Measurements from ENCODE around the gene GPR156. TPM values are rescaled to one million over a fixed set of nuclear protein-coding genes. Genes with fewer than 3 reads are reported as not detected.
"Not testable (repeated sequence)": the region's sequence is repeated elsewhere in the genome, so short reads cannot be mapped to it uniquely, and the experiment has no call there.

The GPR156 gene
- total RNA-seq, 6 donors from 2014 or later, result 0.20 to 1.0 (median 0.24) TPM; not detected in 1

GRCh38 chr3:120324190-120324589 is 39.2 kb upstream of the GPR156 start:
- ATAC-seq (ENCODE audit: low FRiP score in 2 of 2), result peak in 1 of 2 donors; percentile 57
- Histone ChIP-seq H3K27ac (no peak overlapping the region), H3K9me3 (peaks cover 0 to 4% (median 0%) of the 10 kb centered on the region in 4 donors), H3K4me1 (no peaks in the 10 kb centered on the region), H3K4me3 (no peak overlapping the region), H3K27me3 (no peaks in the 10 kb centered on the region), H3K36me3 (peaks cover 0 to 31% (median 10%) of the 10 kb centered on the region in 4 donors)
- TF ChIP-seq POLR2A (IDR thresholded peaks at IDR 0.05) (no peak), CTCF (IDR thresholded peaks at IDR 0.05) (no peak), EP300 (IDR thresholded peaks at IDR 0.05) (no peak), POLR2AphosphoS5 (IDR thresholded peaks at IDR 0.05) (no peak)
- no peak for DNase-seq
- WGBS, 2 donors, result 77 to 79% methylated on average over 1 of the region's 1 CpG

DNA sequence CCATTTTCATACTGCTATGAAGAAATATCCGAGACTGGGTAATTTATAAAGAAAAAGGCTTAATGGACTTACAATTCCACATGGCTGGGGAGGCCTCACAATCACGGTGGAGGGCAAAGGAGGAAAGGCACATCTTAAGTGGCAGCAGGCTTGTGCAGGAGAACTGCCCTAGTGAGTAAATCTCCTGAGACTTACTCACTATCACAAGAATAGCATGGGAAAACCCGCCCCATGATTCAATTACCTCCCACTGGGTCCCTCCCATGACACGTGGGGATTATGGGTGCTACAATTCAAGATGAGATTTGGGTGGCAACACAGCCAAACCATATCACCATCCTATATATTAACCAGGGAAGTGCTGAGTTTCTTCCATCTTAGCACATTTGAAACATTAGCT is 38.7 kb upstream of the GPR156 start:
- ATAC-seq (ENCODE audit: low FRiP score in 2 of 2); H3K9me3 ChIP-seq; H3K4me3 ChIP-seq; DNase-seq; H3K27me3 ChIP-seq; H3K27ac ChIP-seq; H3K4me1 ChIP-seq: not testable (repeated sequence)
- H3K36me3 ChIP-seq, result peaks cover 0 to 27% (median 10%) of the 10 kb centered on the region in 4 donors
- 85 to 88% methylated on average over 4 of the region's 4 CpGs for WGBS, 2 donors

DNA sequence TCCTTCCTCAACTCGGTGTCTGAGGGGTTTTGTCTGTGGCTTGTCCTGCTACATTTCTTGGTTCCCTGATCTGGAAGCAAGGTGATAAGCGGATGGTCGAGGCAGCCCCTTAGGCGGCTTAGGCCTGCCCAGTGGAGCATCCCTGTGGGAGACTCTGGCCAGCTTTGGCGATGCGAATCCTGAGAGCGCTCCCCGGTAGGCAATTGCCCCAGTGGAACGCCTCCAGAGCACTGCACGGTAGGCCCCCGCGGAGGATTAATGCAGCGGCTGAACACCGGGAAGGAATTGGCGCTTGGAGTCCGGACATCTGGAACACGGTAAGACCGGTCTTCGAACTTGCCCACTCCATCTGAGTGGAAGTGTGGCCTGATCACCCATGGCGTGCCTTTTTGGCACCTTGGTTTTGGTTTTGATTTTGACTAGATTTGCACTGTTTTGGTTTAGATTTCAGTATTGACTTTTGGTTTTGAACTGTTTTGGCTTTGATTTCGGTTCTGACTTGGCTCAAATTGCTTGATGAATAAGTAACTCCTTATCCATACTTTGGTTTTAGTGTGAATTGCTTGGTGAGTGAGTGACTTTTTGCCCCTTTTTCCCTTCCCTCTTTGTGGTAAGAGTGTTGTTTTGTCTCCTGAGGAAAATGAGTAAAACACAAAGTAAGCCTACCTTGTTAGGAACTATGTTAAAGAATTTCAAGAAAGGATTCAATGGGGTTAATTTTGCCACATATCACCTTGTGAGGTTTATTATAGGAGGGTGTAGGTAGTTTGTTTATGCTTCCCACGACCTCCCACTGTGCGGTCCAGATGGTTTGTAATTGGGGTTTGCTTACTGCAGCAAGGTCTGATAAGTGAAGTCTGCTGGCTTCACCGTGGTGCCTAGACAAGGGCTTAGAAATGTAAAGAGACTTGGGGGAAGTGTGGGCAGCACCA is 27.1 kb upstream of the GPR156 start:
- Histone ChIP-seq H3K27ac (no peak overlapping the region), H3K9me3 (peaks cover 0 to 11% (median 4%) of the 10 kb centered on the region in 4 donors), H3K4me3 (no peak overlapping the region), H3K36me3 (no peaks in the 10 kb centered on the region), H3K4me1 (no peaks in the 10 kb centered on the region), H3K27me3 (no peaks in the 10 kb centered on the region)
- ATAC-seq (ENCODE audit: low FRiP score in 2 of 2), result no peak
- DNase-seq, result no peak
- TF ChIP-seq POLR2A (IDR thresholded peaks at IDR 0.05) (no peak), EP300 (IDR thresholded peaks at IDR 0.05) (no peak), CTCF (IDR thresholded peaks at IDR 0.05) (no peak), POLR2AphosphoS5 (IDR thresholded peaks at IDR 0.05) (no peak)
- WGBS, 2 donors, result 92 to 94% methylated on average over 19 to 24 of the region's 24 CpGs

GRCh38 chr3:120306519-120307455 is 21.8 kb upstream of the GPR156 start:
- ATAC-seq (ENCODE audit: low FRiP score in 2 of 2) (peak in 1 of 2 donors; percentile 26), DNase-seq (peak in 1 of 2 donors; percentile 76)
- no peak for TF ChIP-seq EP300 (IDR thresholded peaks at IDR 0.05)
- TF ChIP-seq POLR2AphosphoS5 (IDR thresholded peaks at IDR 0.05), result no peak
- TF ChIP-seq POLR2A (IDR thresholded peaks at IDR 0.05), result no peak
- no peak for TF ChIP-seq CTCF (IDR thresholded peaks at IDR 0.05)
- WGBS, 2 donors, result 78 to 85% methylated on average over 34 to 43 of the region's 72 CpGs
- no peak overlapping the region for H3K4me3 ChIP-seq
- no peaks in the 10 kb centered on the region for H3K27me3 ChIP-seq
- no peak overlapping the region for H3K27ac ChIP-seq
- no peaks in the 10 kb centered on the region for H3K9me3 ChIP-seq
- H3K36me3 ChIP-seq, result no peaks in the 10 kb centered on the region
- no peaks in the 10 kb centered on the region for H3K4me1 ChIP-seq

DNA sequence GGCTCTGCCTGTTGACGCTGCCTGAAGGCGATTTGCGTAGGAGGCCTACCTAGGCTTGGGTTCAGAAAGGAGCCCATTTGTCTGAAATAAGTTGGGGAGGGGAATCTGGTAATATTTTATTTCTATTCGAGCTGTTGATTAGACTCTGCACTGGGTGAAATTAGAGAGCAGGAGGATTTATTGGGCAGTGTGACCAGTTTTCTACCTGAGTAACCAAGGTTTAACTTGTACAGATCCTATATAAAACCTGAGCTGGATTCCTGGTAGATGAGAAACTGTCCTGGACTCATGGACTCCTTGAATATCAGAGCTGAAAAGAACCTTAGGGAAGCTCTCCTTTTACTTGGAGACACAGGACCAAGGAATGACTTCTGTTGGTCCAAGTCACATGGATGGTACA is 19.6 kb upstream of the GPR156 start:
- TF ChIP-seq CTCF (IDR thresholded peaks at IDR 0.05) (no peak), POLR2AphosphoS5 (IDR thresholded peaks at IDR 0.05) (no peak), EP300 (IDR thresholded peaks at IDR 0.05) (no peak), POLR2A (IDR thresholded peaks at IDR 0.05) (no peak)
- H3K27ac ChIP-seq, result no peak overlapping the region
- no peaks in the 10 kb centered on the region for H3K36me3 ChIP-seq
- no peaks in the 10 kb centered on the region for H3K9me3 ChIP-seq
- H3K4me3 ChIP-seq, result no peak overlapping the region
- H3K27me3 ChIP-seq, result no peaks in the 10 kb centered on the region
- WGBS, 2 donors, result 92 to 94% methylated on average over 4 of the region's 4 CpGs
- no peaks in the 10 kb centered on the region for H3K4me1 ChIP-seq
- DNase-seq (no peak), ATAC-seq (ENCODE audit: low FRiP score in 2 of 2) (no peak)

Data from upper lobe of left lung (tissue), 6 donors.